Neural cell (in vitro differentiated cells): ENCODE measurements around the gene SLCO2A1. TPM values are rescaled to one million over a fixed set of nuclear protein-coding genes. Genes with fewer than 3 reads are reported as not detected.

ENCODE experiments used
- H2AFZ ChIP-seq: fragments of 200-600, 300-800 bp; sonication (generic), shearing (Covaris generic); 2 replicates; pipeline ENCODE4 v1.6.0; 2014; ENCODE audit warnings: low read depth, mild to moderate bottlenecking, antibody characterized with exemption, low read length, moderate library complexity
- H3F3A ChIP-seq: fragments of 200-600 bp; shearing (Covaris generic); 2 replicates; pipeline ENCODE4 v1.6.1; 2016; ENCODE audit warnings: mild to moderate bottlenecking, moderate library complexity, mixed read lengths, antibody characterized with exemption, low read length; ENCODE audit not compliant: insufficient read depth, poor library complexity, severe bottlenecking
- H3K27ac ChIP-seq: fragments of 200-600, 300-800 bp; sonication (generic), shearing (Covaris generic); 2 replicates; pipeline ENCODE4 v1.5.1; 2014; ENCODE audit warnings: mild to moderate bottlenecking, low read length, moderate library complexity
- H3K27me3 ChIP-seq: fragments of 300-800, 200-600 bp; sonication (generic), shearing (Covaris generic); 2 replicates; pipeline ENCODE4 v1.6.0; 2014; ENCODE audit warnings: mild to moderate bottlenecking, low read depth, low read length, moderate library complexity; ENCODE audit not compliant: insufficient read depth
- H3K36me3 ChIP-seq: fragments of 300-800, 200-600 bp; sonication (generic), shearing (Covaris generic); 2 replicates; pipeline ENCODE4 v1.5.1; 2014; ENCODE audit warnings: mild to moderate bottlenecking, antibody characterized with exemption, low read length, moderate library complexity; ENCODE audit not compliant: insufficient read depth
- H3K4me2 ChIP-seq: fragments of 300-800, 200-600 bp; sonication (generic), shearing (Covaris generic); 2 replicates; pipeline ENCODE4 v1.6.0; 2014; ENCODE audit warnings: mild to moderate bottlenecking, low read length
- H3K4me3 ChIP-seq: fragments of 300-800, 200-600 bp; sonication (generic), shearing (Covaris generic); 2 replicates; pipeline ENCODE4 v1.5.1; 2014; ENCODE audit warnings: mild to moderate bottlenecking, low read length, moderate library complexity
- H3K79me2 ChIP-seq: fragments of 200-600 bp; shearing (Covaris generic); replicated peaks from 2 replicates; pipeline ENCODE4 v1.6.0; 2014; ENCODE audit warnings: mild to moderate bottlenecking, low read length, moderate library complexity; ENCODE audit not compliant: insufficient read depth
- H3K9ac ChIP-seq: fragments of 300-800, 200-600 bp; sonication (generic), shearing (Covaris generic); 2 replicates; pipeline ENCODE4 v1.6.1; 2016; ENCODE audit warnings: mild to moderate bottlenecking, low read length, mixed read lengths
- H3K9me2 ChIP-seq: fragments of 200-600 bp; shearing (Covaris generic); 2 replicates; pipeline ENCODE4 v1.6.1; 2016; ENCODE audit warnings: mild to moderate bottlenecking, low read length, mixed read lengths; ENCODE audit not compliant: insufficient read depth
- H3K9me3 ChIP-seq: fragments of 200-600, 300-800 bp; sonication (generic), shearing (Covaris generic); 2 replicates; pipeline ENCODE4 v1.6.1; 2016; ENCODE audit warnings: mild to moderate bottlenecking, mixed run types, low read length, moderate library complexity, mixed read lengths
- H4K20me1 ChIP-seq: fragments of 200-600 bp; shearing (Covaris generic); 2 replicates; pipeline ENCODE4 v1.6.1; 2016; ENCODE audit warnings: mild to moderate bottlenecking, mixed run types; ENCODE audit not compliant: insufficient read depth
- EP300 ChIP-seq: fragments of 450-650 bp; conservative IDR thresholded peaks from 2 replicates; pipeline ENCODE4 v1.6.1; 2014; ENCODE audit warnings: antibody characterized with exemption, mild to moderate bottlenecking, moderate library complexity; ENCODE audit not compliant: poor library complexity, severe bottlenecking
- EZH2 ChIP-seq: fragments of 200-600, 300-800 bp; shearing (Covaris generic), sonication (generic); IDR thresholded peaks from 2 replicates; pipeline ENCODE4 v1.6.1; 2014; ENCODE audit warnings: antibody characterized with exemption, low read length, borderline replicate concordance, mild to moderate bottlenecking; ENCODE audit not compliant: insufficient read depth, poor library complexity, severe bottlenecking
- MXI1 ChIP-seq: fragments of 450-650 bp; conservative IDR thresholded peaks from 2 replicates; pipeline ENCODE4 v1.6.1; 2014; ENCODE audit warnings: antibody characterized with exemption, mild to moderate bottlenecking; ENCODE audit not compliant: poor library complexity, severe bottlenecking
- POLR2AphosphoS5 ChIP-seq: IDR thresholded peaks from 2 replicates; pipeline ENCODE4 v1.6.1; 2012
- RAD21 ChIP-seq: fragments of 450-650 bp; conservative IDR thresholded peaks from 2 replicates; pipeline ENCODE4 v1.6.1; 2014; ENCODE audit warnings: antibody characterized with exemption, mild to moderate bottlenecking, moderate library complexity
- SMC3 ChIP-seq: fragments of 450-650 bp; conservative IDR thresholded peaks from 2 replicates; pipeline ENCODE4 v1.6.1; 2014; ENCODE audit warnings: antibody characterized with exemption, mild to moderate bottlenecking, moderate library complexity; ENCODE audit not compliant: poor library complexity
- TAF1 ChIP-seq: IDR thresholded peaks from 2 replicates; pipeline ENCODE4 v1.6.1; 2012; ENCODE audit warnings: low read depth
- polyA plus RNA-seq: library from polyadenylated mRNA; depleted of rRNA; stranded (reverse); fragments of >200 nt; gene quantifications from 2 replicates; pipeline ENCODE4 v1.2.3, GENCODE V29; 2014
- TF ChIP-seq, protein P1 (sequence below): IDR thresholded peaks from 2 replicates; pipeline ENCODE4 v1.6.1; 2012; ENCODE audit warnings: borderline replicate concordance
- TF ChIP-seq, protein P2 (sequence below): fragments of 450-650 bp; IDR thresholded peaks from 2 replicates; pipeline ENCODE4 v1.5.1; 2014; ENCODE audit warnings: antibody characterized with exemption, mild to moderate bottlenecking, moderate library complexity; ENCODE audit not compliant: poor library complexity, severe bottlenecking

The SLCO2A1 gene
- polyA plus RNA-seq, 1 donor from 2014 or later = not detected

GRCh38 chr3:134056464-134056891, 26.8 kb upstream of the SLCO2A1 start:
- no peaks in the 10 kb centered on the region for H3K27me3 ChIP-seq
- H3K36me3 ChIP-seq = no peaks in the 10 kb centered on the region
- TF ChIP-seq POLR2AphosphoS5 (no peak), RAD21 (no peak), SMC3 (no peak), EZH2 (no peak), MXI1 (no peak), TAF1 (no peak), EP300 (no peak)
- TF ChIP-seq, protein P1, sequence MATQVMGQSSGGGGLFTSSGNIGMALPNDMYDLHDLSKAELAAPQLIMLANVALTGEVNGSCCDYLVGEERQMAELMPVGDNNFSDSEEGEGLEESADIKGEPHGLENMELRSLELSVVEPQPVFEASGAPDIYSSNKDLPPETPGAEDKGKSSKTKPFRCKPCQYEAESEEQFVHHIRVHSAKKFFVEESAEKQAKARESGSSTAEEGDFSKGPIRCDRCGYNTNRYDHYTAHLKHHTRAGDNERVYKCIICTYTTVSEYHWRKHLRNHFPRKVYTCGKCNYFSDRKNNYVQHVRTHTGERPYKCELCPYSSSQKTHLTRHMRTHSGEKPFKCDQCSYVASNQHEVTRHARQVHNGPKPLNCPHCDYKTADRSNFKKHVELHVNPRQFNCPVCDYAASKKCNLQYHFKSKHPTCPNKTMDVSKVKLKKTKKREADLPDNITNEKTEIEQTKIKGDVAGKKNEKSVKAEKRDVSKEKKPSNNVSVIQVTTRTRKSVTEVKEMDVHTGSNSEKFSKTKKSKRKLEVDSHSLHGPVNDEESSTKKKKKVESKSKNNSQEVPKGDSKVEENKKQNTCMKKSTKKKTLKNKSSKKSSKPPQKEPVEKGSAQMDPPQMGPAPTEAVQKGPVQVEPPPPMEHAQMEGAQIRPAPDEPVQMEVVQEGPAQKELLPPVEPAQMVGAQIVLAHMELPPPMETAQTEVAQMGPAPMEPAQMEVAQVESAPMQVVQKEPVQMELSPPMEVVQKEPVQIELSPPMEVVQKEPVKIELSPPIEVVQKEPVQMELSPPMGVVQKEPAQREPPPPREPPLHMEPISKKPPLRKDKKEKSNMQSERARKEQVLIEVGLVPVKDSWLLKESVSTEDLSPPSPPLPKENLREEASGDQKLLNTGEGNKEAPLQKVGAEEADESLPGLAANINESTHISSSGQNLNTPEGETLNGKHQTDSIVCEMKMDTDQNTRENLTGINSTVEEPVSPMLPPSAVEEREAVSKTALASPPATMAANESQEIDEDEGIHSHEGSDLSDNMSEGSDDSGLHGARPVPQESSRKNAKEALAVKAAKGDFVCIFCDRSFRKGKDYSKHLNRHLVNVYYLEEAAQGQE = no peak
- TF ChIP-seq, protein P2, sequence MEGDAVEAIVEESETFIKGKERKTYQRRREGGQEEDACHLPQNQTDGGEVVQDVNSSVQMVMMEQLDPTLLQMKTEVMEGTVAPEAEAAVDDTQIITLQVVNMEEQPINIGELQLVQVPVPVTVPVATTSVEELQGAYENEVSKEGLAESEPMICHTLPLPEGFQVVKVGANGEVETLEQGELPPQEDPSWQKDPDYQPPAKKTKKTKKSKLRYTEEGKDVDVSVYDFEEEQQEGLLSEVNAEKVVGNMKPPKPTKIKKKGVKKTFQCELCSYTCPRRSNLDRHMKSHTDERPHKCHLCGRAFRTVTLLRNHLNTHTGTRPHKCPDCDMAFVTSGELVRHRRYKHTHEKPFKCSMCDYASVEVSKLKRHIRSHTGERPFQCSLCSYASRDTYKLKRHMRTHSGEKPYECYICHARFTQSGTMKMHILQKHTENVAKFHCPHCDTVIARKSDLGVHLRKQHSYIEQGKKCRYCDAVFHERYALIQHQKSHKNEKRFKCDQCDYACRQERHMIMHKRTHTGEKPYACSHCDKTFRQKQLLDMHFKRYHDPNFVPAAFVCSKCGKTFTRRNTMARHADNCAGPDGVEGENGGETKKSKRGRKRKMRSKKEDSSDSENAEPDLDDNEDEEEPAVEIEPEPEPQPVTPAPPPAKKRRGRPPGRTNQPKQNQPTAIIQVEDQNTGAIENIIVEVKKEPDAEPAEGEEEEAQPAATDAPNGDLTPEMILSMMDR = no peak
- H3K9ac ChIP-seq = no peak overlapping the region
- H3K4me3 ChIP-seq = no peak overlapping the region
- no peaks in the 10 kb centered on the region for H3K9me3 ChIP-seq
- H3K79me2 ChIP-seq = no peaks in the 10 kb centered on the region
- no peak overlapping the region for H3K27ac ChIP-seq
- no peak overlapping the region for H2AFZ ChIP-seq
- H3K9me2 ChIP-seq = no peaks in the 10 kb centered on the region
- H3F3A ChIP-seq = no peaks in the 10 kb centered on the region
- H4K20me1 ChIP-seq = no peaks in the 10 kb centered on the region
- H3K4me2 ChIP-seq = no peak overlapping the region

DNA sequence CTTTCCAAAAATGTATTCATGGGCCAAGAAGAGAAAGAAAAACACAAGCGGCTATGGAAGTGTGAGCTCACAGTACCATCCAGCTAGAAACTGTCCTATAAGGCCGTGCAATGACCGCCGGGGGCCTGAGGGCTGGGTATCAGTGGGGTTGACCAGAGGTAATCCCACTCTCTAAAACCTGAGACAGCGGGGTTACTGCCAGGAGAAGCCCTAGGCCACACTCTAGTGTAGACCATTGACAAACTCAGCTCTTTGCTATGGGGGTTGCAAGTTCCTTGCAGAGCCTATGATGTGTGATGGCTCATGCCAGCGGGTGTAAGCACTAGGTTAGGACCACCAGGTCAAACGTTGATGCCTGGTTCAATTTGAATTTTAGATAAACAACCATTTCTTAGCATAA, 25.9 kb upstream of the SLCO2A1 start:
- no peaks in the 10 kb centered on the region for H3K9me2 ChIP-seq

More for the DNA sequence above, 25.9 kb upstream of the SLCO2A1 start:
- Histone ChIP-seq H3K27me3 (no peaks in the 10 kb centered on the region), H4K20me1 (no peaks in the 10 kb centered on the region), H3K4me3 (no peak overlapping the region), H3K9me3 (no peaks in the 10 kb centered on the region), H3K79me2 (no peaks in the 10 kb centered on the region), H3K4me2 (no peak overlapping the region), H3K27ac (no peak overlapping the region), H3K36me3 (no peaks in the 10 kb centered on the region), H2AFZ (no peak overlapping the region), H3F3A (no peaks in the 10 kb centered on the region), H3K9ac (no peak overlapping the region)
- no peak for TF ChIP-seq RAD21
- TF ChIP-seq EP300 = no peak
- no peak for TF ChIP-seq SMC3
- TF ChIP-seq, protein P1 = no peak
- TF ChIP-seq TAF1 = no peak
- TF ChIP-seq, protein P2 = no peak
- no peak for TF ChIP-seq EZH2
- no peak for TF ChIP-seq POLR2AphosphoS5
- TF ChIP-seq MXI1 = no peak
